OCI-LY7 (cell line): ENCODE results near the gene C3orf85.

Experiments
- CTCF ChIP-seq: fragments of 200-600 bp; sonication (generic); conservative IDR thresholded peaks from 2 replicates; pipeline ENCODE4 v1.5.1; 2014; ENCODE audit warnings: mild to moderate bottlenecking, antibody characterized with exemption, low read length, moderate library complexity, mixed read lengths
- EZH2phosphoT487 ChIP-seq: fragments of 200-600 bp; sonication (generic); IDR thresholded peaks from 2 replicates; pipeline ENCODE4 v1.6.1; 2018; ENCODE audit warnings: low read depth, borderline replicate concordance, mild to moderate bottlenecking, mixed run types, antibody characterized with exemption, low read length, moderate library complexity, mixed read lengths

DNA sequence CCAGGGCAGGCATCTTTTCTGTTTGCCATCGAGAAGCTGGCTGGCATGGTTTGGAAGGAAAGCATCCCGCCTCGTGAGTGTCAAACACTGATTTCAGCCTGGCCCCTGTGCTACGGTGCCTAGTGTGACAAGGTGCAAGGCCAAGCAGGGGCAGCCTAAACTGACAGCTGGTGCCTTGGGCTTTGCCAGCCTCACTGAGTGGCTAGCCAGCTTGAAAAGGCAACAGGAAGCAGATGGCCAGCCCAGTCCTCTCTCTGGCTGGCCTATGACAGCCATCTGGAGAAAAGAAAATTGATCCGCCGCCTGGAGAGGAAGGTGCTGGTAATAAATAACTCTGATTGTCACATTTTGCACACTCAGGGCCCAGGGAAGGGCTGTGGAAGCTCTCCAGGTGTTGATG is 52.2 kb downstream of the C3orf85 start:
- TF ChIP-seq CTCF (no peak), EZH2phosphoT487 (no peak)
